Kidney (tissue), 14 donors: ENCODE data around the gene CA5A. TPM values are rescaled to one million over a fixed set of nuclear protein-coding genes. Genes with fewer than 3 reads are reported as not detected.

Source experiments
- DNase-seq, 5 donors: peaks; one replicate each; pipeline ENCODE4 v3.0.0-alpha.2; 2013 to 2020
- FAIRE-seq: peaks from 2 replicates; lab custom pipeline; 2012; peaks lifted over from hg19 to GRCh38; lab: Jason Lieb, UNC
- H3K27ac ChIP-seq, 2 donors: one replicate each; pipeline ENCODE4 v1.7.0; 2013; ENCODE audit warnings: low read depth in 2 of 2, low read length in 2 of 2, inconsistent platforms in 1 of 2
- H3K27me3 ChIP-seq: one replicate; pipeline ENCODE4 v1.7.1; 2013; ENCODE audit warnings: low read length, inconsistent platforms; ENCODE audit not compliant: control insufficient read depth, insufficient read depth
- H3K36me3 ChIP-seq, 3 donors: one replicate each; pipeline versions ENCODE4 v1.7.0 to v1.7.1; 2013; ENCODE audit warnings: low read length in 3 of 3, control low read depth in 1 of 3, inconsistent platforms in 1 of 3; ENCODE audit not compliant: insufficient read depth in 3 of 3, control insufficient read depth in 2 of 3
- H3K4me1 ChIP-seq, 3 donors: one replicate each; pipeline versions ENCODE4 v1.7.0 to v1.7.1; 2013; ENCODE audit warnings: low read length in 3 of 3, inconsistent platforms in 1 of 3, low read depth in 1 of 3; ENCODE audit not compliant: control insufficient read depth in 2 of 3, insufficient read depth in 2 of 3
- H3K4me3 ChIP-seq, 3 donors: one replicate each; pipeline versions ENCODE4 v1.7.0 to v1.8.1; 2013; ENCODE audit warnings: low read length in 3 of 3, control low read depth in 1 of 3, inconsistent platforms in 1 of 3
- H3K9ac ChIP-seq, 3 donors: one replicate each; pipeline versions ENCODE4 v1.7.0 to v1.7.1; 2013; ENCODE audit warnings: low read length in 3 of 3, control low read depth in 1 of 3, inconsistent platforms in 1 of 3
- H3K9me3 ChIP-seq, 3 donors: one replicate each; pipeline versions ENCODE4 v1.7.0 to v1.7.1; 2013; ENCODE audit warnings: low read length in 3 of 3, control low read depth in 1 of 3, inconsistent platforms in 1 of 3; ENCODE audit not compliant: control insufficient read depth in 2 of 3, insufficient read depth in 1 of 3
- intact Hi-C: fragments of 100-400 bp; cut with DNase I; formaldehyde crosslinking; loops from one replicate; pipeline ENCODE4 v1.11.1; 2022
- polyA plus RNA-seq: library from polyadenylated mRNA; stranded (reverse); fragments of 350-450 nt; fragmentation: Illumina TruSeq; extraction: RNeasy Lipid Tissue Mini Kit (QIAGEN cat#74804); gene quantifications from one replicate; pipeline ENCODE4 v1.2.3, GENCODE V29; 2014; ENCODE audit warnings: low read depth, low replicate concordance; ENCODE audit not compliant: insufficient read depth
- total RNA-seq: library from RNA; stranded (reverse); fragmentation: NEBNext Ultra II Directional; extraction: Animal tissue kit (Norgen Biotek cat#: 25700); gene quantifications from one replicate; pipeline ENCODE4 v1.2.1, GENCODE V29; 2021
- TF ChIP-seq, protein P1 (sequence below): IDR thresholded peaks from 3 replicates; pipeline ENCODE4 v1.5.1; 2012; ENCODE audit warnings: mild to moderate bottlenecking, moderate library complexity, borderline replicate concordance; ENCODE audit not compliant: insufficient read depth; ENCODE audit errors: extremely low read depth
- donor health status: control.
- donor health status: control.
- donor health status: control.
- donor health status: control.
- donor health status: control.
- donor health status: DM: yes; HTN: yes; CAD: no.
- donor health status: Normal renal cell carcinoma (clear cell type).

The CA5A gene
- total and polyA plus RNA-seq, 2 donors from 2014 or later: not detected

DNA sequence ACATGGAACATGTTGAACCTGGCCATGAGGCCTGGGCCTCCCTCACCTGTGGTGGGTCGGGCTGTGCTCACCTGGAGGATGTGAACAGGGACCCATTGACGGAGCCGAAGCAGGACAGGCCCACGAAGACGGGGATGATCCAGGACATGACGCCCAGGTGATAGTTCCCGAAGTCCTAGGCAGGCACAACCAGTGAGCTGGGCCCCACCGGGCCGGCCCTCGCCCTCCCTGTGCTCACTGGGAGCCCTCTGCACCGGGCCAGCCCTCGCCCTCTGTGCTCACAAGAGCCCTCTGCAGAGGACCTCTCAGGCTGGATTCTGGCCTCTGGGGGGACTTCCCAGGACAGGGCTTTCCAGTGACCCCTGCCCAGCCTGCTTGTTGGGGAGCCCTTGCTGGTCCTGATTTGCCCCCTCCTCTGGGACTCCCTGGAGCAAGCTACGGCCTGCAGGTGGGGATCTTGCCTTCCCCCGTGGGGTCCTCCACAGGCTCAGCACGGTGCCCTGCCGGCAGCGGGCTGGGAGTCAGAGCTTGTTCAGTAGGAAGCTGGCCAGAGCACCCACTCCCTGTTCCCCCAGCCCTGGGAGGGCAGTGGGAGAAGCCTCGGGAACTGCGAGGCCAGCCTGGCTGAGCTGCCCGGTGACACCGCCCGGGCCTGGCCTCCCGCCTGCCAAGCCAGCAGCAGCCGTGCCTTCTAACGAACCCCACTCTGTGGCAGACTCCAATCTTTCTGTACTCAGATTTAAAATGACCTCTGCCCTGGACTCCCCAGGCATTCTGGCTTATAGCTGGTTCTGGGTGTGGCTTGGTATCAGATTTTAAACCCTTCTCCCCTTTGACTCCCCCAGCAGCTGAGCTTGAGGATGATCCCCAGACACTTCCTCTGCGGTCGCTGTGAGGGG lies 97.4 kb downstream of the CA5A start:
- intact Hi-C loops: no loop called here
- Histone ChIP-seq H3K27ac (no peak overlapping the region), H3K4me1 (peaks cover 0 to 4% (median 2%) of the 10 kb centered on the region in 3 donors)

More for the DNA sequence above, 97.4 kb downstream of the CA5A start:
- TF ChIP-seq, protein P1, sequence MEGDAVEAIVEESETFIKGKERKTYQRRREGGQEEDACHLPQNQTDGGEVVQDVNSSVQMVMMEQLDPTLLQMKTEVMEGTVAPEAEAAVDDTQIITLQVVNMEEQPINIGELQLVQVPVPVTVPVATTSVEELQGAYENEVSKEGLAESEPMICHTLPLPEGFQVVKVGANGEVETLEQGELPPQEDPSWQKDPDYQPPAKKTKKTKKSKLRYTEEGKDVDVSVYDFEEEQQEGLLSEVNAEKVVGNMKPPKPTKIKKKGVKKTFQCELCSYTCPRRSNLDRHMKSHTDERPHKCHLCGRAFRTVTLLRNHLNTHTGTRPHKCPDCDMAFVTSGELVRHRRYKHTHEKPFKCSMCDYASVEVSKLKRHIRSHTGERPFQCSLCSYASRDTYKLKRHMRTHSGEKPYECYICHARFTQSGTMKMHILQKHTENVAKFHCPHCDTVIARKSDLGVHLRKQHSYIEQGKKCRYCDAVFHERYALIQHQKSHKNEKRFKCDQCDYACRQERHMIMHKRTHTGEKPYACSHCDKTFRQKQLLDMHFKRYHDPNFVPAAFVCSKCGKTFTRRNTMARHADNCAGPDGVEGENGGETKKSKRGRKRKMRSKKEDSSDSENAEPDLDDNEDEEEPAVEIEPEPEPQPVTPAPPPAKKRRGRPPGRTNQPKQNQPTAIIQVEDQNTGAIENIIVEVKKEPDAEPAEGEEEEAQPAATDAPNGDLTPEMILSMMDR: no peak
- H3K36me3 ChIP-seq: no peaks in the 10 kb centered on the region
- no peaks in the 10 kb centered on the region for H3K9me3 ChIP-seq
- H3K4me3 ChIP-seq: no peak overlapping the region
- H3K9ac ChIP-seq: no peak overlapping the region
- FAIRE-seq: no peak
- no peaks in the 10 kb centered on the region for H3K27me3 ChIP-seq
- DNase-seq: peak in 1 of 5 donors; percentile 61

Other genes with a start within 250 kb of the CA5A start
- gene KLHDC4, start 170.5 kb downstream of the CA5A start, total RNA-seq: 42.2 TPM
- 25.0 TPM for gene KLHDC4, start 170.5 kb downstream of the CA5A start, polyA plus RNA-seq
- 18.7 TPM for gene SLC7A5, start 67.0 kb downstream of the CA5A start, total RNA-seq
- gene SLC7A5, start 67.0 kb downstream of the CA5A start, polyA plus RNA-seq: 17.0 TPM
- 26.3 TPM for gene BANP, start 14.9 kb upstream of the CA5A start, total RNA-seq
- gene BANP, start 14.9 kb upstream of the CA5A start, polyA plus RNA-seq: 12.4 TPM